K562 (cell line): ENCODE measurements around the gene OR51V1. TPM values are rescaled to one million over a fixed set of nuclear protein-coding genes. Genes with fewer than 3 reads are reported as not detected.

Experiments used
- CC2D1A ChIP-seq: fragments of 450-650 bp; IDR thresholded peaks from 2 replicates; pipeline ENCODE4 v1.6.1; 2017; ENCODE audit warnings: mild to moderate bottlenecking
- MCM7 ChIP-seq, 2 experiments: fragments of 450-650 bp; IDR thresholded peaks; 2 replicates each; pipeline ENCODE4 v1.6.1; 2016 to 2018
- MTA1 ChIP-seq: fragments of 450-650 bp; IDR thresholded peaks from 2 replicates; pipeline ENCODE4 v1.6.1; 2017; ENCODE audit warnings: borderline replicate concordance
- MTA2 ChIP-seq: fragments of 450-650 bp; IDR thresholded peaks from 2 replicates; pipeline ENCODE4 v1.6.1; 2016; ENCODE audit warnings: low read depth
- NR2F6 ChIP-seq: fragments of 450-650 bp; formaldehyde crosslinking; IDR thresholded peaks from 2 replicates; pipeline ENCODE4 v1.4.0; 2020; ENCODE audit warnings: mild to moderate bottlenecking
- OTX1 ChIP-seq: fragments of 450-650 bp; formaldehyde crosslinking; IDR thresholded peaks from 2 replicates; pipeline ENCODE4 v1.4.0; 2022; ENCODE audit warnings: mild to moderate bottlenecking
- polyA plus RNA-seq, 8 experiments: library from polyadenylated mRNA; depleted of rRNA in 4 of 8; stranded (reverse) in 5 of 8; unstranded in 3 of 8; fragments of >200 nt; fragmentation: Nextera tagmentation in 2 of 8; fragmentation: Illumina TruSeq in 1 of 8; extraction: Ambion mirVana in 2 of 8; extraction: Trizol in 1 of 8; gene quantifications; 2 replicates each; pipeline versions ENCODE4 v1.2.1 to v1.2.3, GENCODE V29; 2011 to 2014; ENCODE audit warnings: inconsistent platforms in 1 of 8, missing spikeins in 1 of 8
- total RNA-seq, 7 experiments: library from RNA; depleted of rRNA in 6 of 7; stranded (reverse); fragments of >200 nt in 6 of 7; fragmentation: Illumina TruSeq in 2 of 7; extraction: Trizol in 2 of 7; gene quantifications; 2 replicates each; pipeline versions ENCODE4 v1.2.1 to v1.2.3, GENCODE V29; 2011 to 2021; ENCODE audit warnings: low replicate concordance in 1 of 7
- TF ChIP-seq, protein P1 (sequence below): fragments of 450-650 bp; formaldehyde crosslinking; IDR thresholded peaks from 2 replicates; pipeline ENCODE4 v1.4.0; 2022; ENCODE audit warnings: missing genetic modification characterization
- TF ChIP-seq, protein P2 (sequence below), 2 experiments: fragments of 200-800 bp in 1 of 2; sonication (Bioruptor generic) in 1 of 2; sonication (generic) in 1 of 2; formaldehyde crosslinking in 1 of 2; IDR thresholded peaks in 1 of 2; conservative IDR thresholded peaks in 1 of 2; 2 replicates each; pipeline versions ENCODE4 v1.5.0 to v1.6.1; 2016 to 2020; ENCODE audit warnings: missing compliant biosample characterization in 1 of 2, missing genetic modification characterization in 1 of 2, missing genetic modification reagents in 1 of 2
- TF ChIP-seq, protein P3 (sequence below): fragments of 450-650 bp; IDR thresholded peaks from 2 replicates; pipeline ENCODE4 v1.6.1; 2016
- TF ChIP-seq, protein P4 (sequence below): IDR thresholded peaks from 2 replicates; pipeline ENCODE4 v1.6.1; 2016; ENCODE audit warnings: missing genetic modification characterization, missing compliant biosample characterization
- TF ChIP-seq, protein P5 (sequence below), 2 experiments: fragments of 450-650 bp in 1 of 2; sonication (generic) in 1 of 2; formaldehyde crosslinking in 1 of 2; IDR thresholded peaks; 2 replicates each; pipeline versions ENCODE4 v1.7.1 to v1.9.0; 2016 to 2022; ENCODE audit warnings: inconsistent platforms in 1 of 2, mild to moderate bottlenecking in 1 of 2, missing genetic modification reagents in 1 of 2

Gene OR51V1
- total and polyA plus RNA-seq, 9 of the 15 experiments (the other 6 are each of a cell fraction or from before 2014, with no cell fraction given), result not detected

DNA sequence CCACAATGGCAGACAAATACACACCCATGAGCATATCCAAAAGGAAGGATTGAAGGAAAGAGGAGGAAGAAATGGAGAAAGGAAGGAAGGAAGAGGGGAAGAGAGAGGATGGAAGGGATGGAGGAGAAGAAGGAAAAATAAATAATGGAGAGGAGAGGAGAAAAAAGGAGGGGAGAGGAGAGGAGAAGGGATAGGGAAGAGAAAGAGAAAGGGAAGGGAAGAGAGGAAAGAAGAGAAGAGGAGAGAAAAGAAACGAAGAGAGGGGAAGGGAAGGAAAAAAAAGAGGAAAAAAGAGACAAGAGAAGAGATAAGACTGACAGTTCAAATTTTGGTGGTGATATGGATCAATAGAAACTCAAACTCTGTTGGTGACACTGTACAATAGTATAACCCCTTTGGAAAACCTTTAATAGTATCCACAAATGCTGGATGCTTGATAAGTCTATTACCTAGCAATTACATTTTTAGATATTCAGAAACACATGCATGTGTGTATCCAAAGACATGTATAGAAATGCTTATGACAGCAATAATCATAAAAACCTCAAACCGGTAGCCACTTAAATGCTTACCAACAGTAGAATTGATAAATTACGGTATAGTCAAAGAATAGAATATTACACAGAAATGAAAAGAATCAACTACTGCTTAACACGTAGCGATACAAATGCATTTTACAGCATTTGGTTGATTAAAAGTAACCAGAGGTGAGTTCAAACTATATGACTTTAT lies 35.0 kb upstream of the OR51V1 start (continued):
- TF ChIP-seq, protein P1, sequence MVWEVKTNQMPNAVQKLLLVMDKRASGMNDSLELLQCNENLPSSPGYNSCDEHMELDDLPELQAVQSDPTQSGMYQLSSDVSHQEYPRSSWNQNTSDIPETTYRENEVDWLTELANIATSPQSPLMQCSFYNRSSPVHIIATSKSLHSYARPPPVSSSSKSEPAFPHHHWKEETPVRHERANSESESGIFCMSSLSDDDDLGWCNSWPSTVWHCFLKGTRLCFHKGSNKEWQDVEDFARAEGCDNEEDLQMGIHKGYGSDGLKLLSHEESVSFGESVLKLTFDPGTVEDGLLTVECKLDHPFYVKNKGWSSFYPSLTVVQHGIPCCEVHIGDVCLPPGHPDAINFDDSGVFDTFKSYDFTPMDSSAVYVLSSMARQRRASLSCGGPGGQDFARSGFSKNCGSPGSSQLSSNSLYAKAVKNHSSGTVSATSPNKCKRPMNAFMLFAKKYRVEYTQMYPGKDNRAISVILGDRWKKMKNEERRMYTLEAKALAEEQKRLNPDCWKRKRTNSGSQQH (CRISPR knock-in tag), result peak; percentile 48; the same call in 1 of the 2 replicates
- TF ChIP-seq, protein P2, sequence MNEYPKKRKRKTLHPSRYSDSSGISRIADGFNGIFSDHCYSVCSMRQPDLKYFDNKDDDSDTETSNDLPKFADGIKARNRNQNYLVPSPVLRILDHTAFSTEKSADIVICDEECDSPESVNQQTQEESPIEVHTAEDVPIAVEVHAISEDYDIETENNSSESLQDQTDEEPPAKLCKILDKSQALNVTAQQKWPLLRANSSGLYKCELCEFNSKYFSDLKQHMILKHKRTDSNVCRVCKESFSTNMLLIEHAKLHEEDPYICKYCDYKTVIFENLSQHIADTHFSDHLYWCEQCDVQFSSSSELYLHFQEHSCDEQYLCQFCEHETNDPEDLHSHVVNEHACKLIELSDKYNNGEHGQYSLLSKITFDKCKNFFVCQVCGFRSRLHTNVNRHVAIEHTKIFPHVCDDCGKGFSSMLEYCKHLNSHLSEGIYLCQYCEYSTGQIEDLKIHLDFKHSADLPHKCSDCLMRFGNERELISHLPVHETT (CRISPR knock-in tag; conservative IDR thresholded peaks at IDR 0.05 in 1 of 2, IDR thresholded peaks at IDR 0.05 in 1 of 2), result 0 out of 4 replicates have a peak, but pooled peaks of 1 of the 2 experiments have one; percentile 7
- TF ChIP-seq CC2D1A, result 0 out of 2 replicates have a peak, but pooled peaks have one; percentile 24
- TF ChIP-seq, protein P3, sequence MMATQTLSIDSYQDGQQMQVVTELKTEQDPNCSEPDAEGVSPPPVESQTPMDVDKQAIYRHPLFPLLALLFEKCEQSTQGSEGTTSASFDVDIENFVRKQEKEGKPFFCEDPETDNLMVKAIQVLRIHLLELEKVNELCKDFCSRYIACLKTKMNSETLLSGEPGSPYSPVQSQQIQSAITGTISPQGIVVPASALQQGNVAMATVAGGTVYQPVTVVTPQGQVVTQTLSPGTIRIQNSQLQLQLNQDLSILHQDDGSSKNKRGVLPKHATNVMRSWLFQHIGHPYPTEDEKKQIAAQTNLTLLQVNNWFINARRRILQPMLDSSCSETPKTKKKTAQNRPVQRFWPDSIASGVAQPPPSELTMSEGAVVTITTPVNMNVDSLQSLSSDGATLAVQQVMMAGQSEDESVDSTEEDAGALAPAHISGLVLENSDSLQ, result peak; percentile 54
- TF ChIP-seq MTA2, result peak; percentile 49
- TF ChIP-seq, protein P4, sequence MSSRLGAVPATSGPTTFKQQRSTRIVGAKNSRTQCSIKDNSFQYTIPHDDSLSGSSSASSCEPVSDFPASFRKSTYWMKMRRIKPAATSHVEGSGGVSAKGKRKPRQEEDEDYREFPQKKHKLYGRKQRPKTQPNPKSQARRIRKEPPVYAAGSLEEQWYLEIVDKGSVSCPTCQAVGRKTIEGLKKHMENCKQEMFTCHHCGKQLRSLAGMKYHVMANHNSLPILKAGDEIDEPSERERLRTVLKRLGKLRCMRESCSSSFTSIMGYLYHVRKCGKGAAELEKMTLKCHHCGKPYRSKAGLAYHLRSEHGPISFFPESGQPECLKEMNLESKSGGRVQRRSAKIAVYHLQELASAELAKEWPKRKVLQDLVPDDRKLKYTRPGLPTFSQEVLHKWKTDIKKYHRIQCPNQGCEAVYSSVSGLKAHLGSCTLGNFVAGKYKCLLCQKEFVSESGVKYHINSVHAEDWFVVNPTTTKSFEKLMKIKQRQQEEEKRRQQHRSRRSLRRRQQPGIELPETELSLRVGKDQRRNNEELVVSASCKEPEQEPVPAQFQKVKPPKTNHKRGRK, result peak; percentile 100
- peak; percentile 87; the same call in 1 of the 2 replicates for TF ChIP-seq MTA1
- TF ChIP-seq MCM7 (IDR thresholded peaks at IDR 0.05), result 0 out of 4 replicates have a peak, but pooled peaks of 1 of the 2 experiments have one; percentile 48
- TF ChIP-seq, protein P5, sequence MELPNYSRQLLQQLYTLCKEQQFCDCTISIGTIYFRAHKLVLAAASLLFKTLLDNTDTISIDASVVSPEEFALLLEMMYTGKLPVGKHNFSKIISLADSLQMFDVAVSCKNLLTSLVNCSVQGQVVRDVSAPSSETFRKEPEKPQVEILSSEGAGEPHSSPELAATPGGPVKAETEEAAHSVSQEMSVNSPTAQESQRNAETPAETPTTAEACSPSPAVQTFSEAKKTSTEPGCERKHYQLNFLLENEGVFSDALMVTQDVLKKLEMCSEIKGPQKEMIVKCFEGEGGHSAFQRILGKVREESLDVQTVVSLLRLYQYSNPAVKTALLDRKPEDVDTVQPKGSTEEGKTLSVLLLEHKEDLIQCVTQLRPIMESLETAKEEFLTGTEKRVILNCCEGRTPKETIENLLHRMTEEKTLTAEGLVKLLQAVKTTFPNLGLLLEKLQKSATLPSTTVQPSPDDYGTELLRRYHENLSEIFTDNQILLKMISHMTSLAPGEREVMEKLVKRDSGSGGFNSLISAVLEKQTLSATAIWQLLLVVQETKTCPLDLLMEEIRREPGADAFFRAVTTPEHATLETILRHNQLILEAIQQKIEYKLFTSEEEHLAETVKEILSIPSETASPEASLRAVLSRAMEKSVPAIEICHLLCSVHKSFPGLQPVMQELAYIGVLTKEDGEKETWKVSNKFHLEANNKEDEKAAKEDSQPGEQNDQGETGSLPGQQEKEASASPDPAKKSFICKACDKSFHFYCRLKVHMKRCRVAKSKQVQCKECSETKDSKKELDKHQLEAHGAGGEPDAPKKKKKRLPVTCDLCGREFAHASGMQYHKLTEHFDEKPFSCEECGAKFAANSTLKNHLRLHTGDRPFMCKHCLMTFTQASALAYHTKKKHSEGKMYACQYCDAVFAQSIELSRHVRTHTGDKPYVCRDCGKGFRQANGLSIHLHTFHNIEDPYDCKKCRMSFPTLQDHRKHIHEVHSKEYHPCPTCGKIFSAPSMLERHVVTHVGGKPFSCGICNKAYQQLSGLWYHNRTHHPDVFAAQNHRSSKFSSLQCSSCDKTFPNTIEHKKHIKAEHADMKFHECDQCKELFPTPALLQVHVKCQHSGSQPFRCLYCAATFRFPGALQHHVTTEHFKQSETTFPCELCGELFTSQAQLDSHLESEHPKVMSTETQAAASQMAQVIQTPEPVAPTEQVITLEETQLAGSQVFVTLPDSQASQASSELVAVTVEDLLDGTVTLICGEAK (IDR thresholded peaks at IDR 0.05), result peak; percentile 38; the same call in 1 of the 2 replicates
- TF ChIP-seq, protein P5 (CRISPR knock-in tag; IDR thresholded peaks at IDR 0.05), result no peak
- no peak for TF ChIP-seq NR2F6 (CRISPR knock-in tag)
- TF ChIP-seq OTX1, result peak; percentile 67
